Colonic mucosa (tissue), 4 donors: Measurements from ENCODE around the gene SNRPB. TPM values are rescaled to one million over a fixed set of nuclear protein-coding genes. Genes with fewer than 3 reads are reported as not detected.

ENCODE experiments used
- DNase-seq: peaks from one replicate; pipeline ENCODE4 v3.0.0-alpha.2; 2020
- H3K27ac ChIP-seq: fragments of 200-600 bp; one replicate; pipeline ENCODE4 v1.8.0; 2021
- H3K27me3 ChIP-seq: fragments of 200-600 bp; one replicate; pipeline ENCODE4 v1.8.0; 2021
- H3K36me3 ChIP-seq: fragments of 200-600 bp; one replicate; pipeline ENCODE4 v1.8.0; 2021
- H3K4me1 ChIP-seq: fragments of 200-600 bp; one replicate; pipeline ENCODE4 v1.8.0; 2021; ENCODE audit warnings: mild to moderate bottlenecking
- H3K4me3 ChIP-seq: fragments of 200-600 bp; one replicate; pipeline ENCODE4 v1.8.0; 2021
- H3K9ac ChIP-seq, 2 donors: one replicate each; pipeline ENCODE4 v1.7.0; 2013; ENCODE audit warnings: control low read depth in 2 of 2, low read depth in 2 of 2, low read length in 2 of 2
- H3K9me3 ChIP-seq: fragments of 200-600 bp; one replicate; pipeline ENCODE4 v1.8.0; 2021
- CTCF ChIP-seq: fragments of 200-600 bp; IDR thresholded peaks from one replicate; pipeline ENCODE4 v1.8.0; 2022; ENCODE audit warnings: antibody characterized with exemption, mild to moderate bottlenecking
- intact Hi-C: fragments of 100-400 bp; cut with DNase I; formaldehyde crosslinking; loops from one replicate; pipeline ENCODE4 v1.14.1; 2022
- total RNA-seq, 2 donors: library from RNA; stranded (reverse); fragmentation: NEBNext Ultra II Directional in 1 of 2; extraction: Animal tissue kit (Norgen Biotek cat#: 25700) in 1 of 2; gene quantifications; one replicate each; pipeline ENCODE4 v1.2.1, GENCODE V29; 2021
- donor health status: healthy.
- donor health status: DM: no; HTN: no; CAD: no.
- donor health status: DM: no; HTN: no; CAD: no.

The SNRPB gene
- total RNA-seq = 100 to 1,000 TPM; 150 to 311 TPM

DNA sequence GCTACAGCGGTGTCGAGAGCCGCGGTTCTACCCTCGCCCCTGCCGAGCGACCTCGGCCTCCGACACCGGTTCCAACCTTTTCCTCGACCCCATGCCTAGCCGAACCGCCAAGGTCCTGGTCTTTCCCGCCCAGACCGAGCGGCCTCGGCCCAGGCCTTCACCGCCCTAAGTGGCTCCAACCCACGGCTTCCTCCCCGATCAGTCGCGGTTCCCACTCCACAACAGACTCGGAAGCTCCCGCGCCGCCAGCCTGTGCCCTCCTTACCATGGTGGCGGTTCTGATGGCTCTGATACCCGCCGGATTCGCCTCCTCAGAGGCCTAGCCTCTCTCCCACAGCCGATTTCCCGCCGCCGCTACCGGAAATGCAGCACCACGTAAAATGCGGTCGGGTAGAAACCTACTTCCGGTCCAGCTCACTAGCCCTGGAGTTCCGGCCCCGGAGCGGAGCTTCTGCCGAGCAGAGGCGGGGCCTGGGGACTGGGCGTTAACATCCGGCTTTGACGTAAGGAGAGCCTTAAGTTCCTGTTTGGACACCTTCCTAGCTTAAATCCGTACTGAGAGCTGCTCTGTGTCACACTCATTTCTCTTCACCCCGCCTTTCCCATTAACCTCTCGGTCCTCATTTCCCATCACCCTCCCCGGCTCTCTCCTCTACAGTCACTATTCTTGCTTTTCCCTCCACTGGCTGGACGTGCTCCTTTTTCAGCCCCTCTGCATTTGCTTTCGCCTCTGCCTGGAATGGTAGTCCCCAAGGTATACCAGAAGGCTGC is at the start of gene SNRPB:
Gene SNRPB, minus strand, starts transcription at position 367 of the 771 bp plus-strand sequence. Its CDS starts 99 bp downstream, at position 268.
- TF ChIP-seq CTCF = no peak
- peaks cover 7% of the 10 kb centered on the region for H3K4me1 ChIP-seq
- intact Hi-C loops = no loop called here

GRCh38 chr20:2519115-2519809 is 48.7 kb upstream of the SNRPB start:
- H3K9me3 ChIP-seq = no peaks in the 10 kb centered on the region
- TF ChIP-seq CTCF = no peak
- DNase-seq = no peak
- intact Hi-C loops = no loop called here
- H3K4me3 ChIP-seq = no peak overlapping the region
- H3K9ac ChIP-seq = no peak overlapping the region
- no peak overlapping the region for H3K27ac ChIP-seq
- no peaks in the 10 kb centered on the region for H3K4me1 ChIP-seq
- H3K36me3 ChIP-seq = no peaks in the 10 kb centered on the region
- H3K27me3 ChIP-seq = no peaks in the 10 kb centered on the region

More for the DNA sequence above, at the start of gene SNRPB:
- peak within 1 kb of the TSS; percentile 96 for H3K4me3 ChIP-seq
- H3K9me3 ChIP-seq = no peaks in the 10 kb centered on the region
- peak within 1 kb of the TSS; percentile 94 for H3K27ac ChIP-seq
- no peaks in the 10 kb centered on the region for H3K36me3 ChIP-seq
- no peaks in the 10 kb centered on the region for H3K27me3 ChIP-seq
- DNase-seq = peak; percentile 98
- peak within 1 kb of the TSS; percentile 79 to 95 for H3K9ac ChIP-seq

DNA sequence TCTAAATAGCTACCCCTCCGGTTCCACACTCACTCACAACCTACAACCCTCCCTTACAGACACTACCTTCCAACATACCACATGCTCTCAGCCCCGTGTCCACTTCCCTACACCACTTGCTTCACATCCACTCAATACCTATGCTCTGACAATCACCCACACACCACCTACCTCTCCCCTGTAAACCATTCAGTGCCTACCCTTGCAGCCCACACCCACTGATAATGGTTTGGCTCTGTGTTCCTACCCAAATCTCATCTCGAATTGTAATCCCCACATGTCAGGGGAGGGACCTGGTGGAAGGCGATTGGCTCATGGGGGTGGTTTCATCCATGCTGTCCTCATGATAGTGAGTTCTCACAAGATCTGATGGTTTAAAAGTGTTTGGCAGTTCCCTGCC is 48.0 kb upstream of the SNRPB start:
- no peaks in the 10 kb centered on the region for H3K27me3 ChIP-seq
- intact Hi-C loops = no loop called here
- H3K4me1 ChIP-seq = no peaks in the 10 kb centered on the region
- no peak overlapping the region for H3K4me3 ChIP-seq
- no peak overlapping the region for H3K9ac ChIP-seq
- H3K9me3 ChIP-seq = no peaks in the 10 kb centered on the region
- TF ChIP-seq CTCF = no peak
- no peaks in the 10 kb centered on the region for H3K36me3 ChIP-seq
- no peak overlapping the region for H3K27ac ChIP-seq
- no peak for DNase-seq

DNA sequence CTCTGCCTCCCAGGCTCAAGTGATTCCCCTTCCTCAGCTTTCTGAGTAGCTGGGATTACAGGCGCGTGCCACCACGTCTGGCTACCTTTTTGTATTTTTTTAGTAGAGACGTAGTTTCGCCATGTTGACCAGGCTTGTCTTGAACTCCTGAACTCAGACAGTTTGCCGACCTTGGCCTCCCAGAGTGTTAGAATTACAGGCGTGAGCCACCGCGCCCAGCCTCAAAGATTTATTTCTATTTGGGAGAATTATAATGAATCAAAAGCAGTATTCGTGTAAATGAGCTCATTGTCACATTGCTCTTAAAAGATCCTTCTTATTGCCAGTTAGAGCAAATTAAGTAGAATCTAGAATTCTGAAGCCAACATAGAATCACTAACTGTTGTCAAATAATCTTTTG is 47.5 kb upstream of the SNRPB start:
- Histone ChIP-seq H3K9me3 (no peaks in the 10 kb centered on the region), H3K36me3 (no peaks in the 10 kb centered on the region), H3K4me1 (no peaks in the 10 kb centered on the region), H3K9ac (no peak overlapping the region), H3K4me3 (no peak overlapping the region), H3K27me3 (no peaks in the 10 kb centered on the region), H3K27ac (no peak overlapping the region)
- no peak for DNase-seq
- no peak for TF ChIP-seq CTCF
- intact Hi-C loops = no loop called here

DNA sequence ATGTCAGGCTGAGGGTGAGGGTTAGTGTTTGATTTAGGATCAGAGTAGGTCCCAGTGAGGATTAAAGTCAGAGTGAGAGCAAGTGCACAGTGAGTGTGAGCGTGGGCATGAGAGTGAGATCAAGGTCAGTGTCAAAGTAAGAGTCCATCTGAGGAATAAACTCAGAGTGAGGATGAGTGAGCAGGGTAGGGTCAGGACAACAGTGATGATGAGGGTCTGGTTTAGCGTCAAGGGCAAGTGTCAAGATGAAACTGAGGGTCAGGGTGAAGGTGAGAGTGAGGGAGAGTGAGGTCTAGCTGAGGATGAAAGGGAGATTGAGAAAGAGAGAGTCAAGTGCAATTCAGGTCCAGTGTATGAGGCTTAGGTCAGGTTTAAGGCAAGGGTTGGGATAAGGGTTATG is 45.8 kb upstream of the SNRPB start:
- DNase-seq = no peak
- intact Hi-C loops = no loop called here
- Histone ChIP-seq H3K9ac (no peak overlapping the region), H3K36me3 (no peaks in the 10 kb centered on the region), H3K4me3 (no peak overlapping the region), H3K27me3 (no peaks in the 10 kb centered on the region), H3K4me1 (no peaks in the 10 kb centered on the region), H3K9me3 (no peaks in the 10 kb centered on the region), H3K27ac (no peak overlapping the region)
- no peak for TF ChIP-seq CTCF
